GM12801 (cell line): ENCODE data around the gene TGFBI.

Experiments used
- CTCF ChIP-seq: IDR thresholded peaks from one replicate; pipeline ENCODE4 v1.5.1; 2011; ENCODE audit warnings: control low read depth; ENCODE audit not compliant: insufficient read length; ENCODE audit errors: extremely low read depth

The TGFBI gene

DNA sequence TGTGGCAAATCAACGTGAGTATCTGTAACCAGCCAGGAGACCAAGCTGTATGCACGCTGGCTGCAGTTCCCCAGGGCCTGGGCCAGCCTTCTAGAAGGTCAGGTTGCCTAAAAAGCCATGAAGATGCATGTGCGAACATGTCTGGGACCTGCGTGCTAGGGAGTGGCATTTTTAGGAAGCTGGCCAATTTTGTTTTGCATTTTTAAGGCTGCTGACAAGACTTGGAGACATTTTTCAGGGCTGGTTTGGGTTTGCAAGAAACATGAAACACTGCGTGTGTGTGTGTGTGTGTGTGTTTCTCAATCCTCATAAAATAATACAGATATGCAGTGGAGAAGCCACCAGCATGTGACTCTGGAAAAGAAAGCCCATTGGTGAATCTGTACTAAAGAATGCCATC lies 5.1 kb downstream of the TGFBI start:
- no peak for TF ChIP-seq CTCF

DNA sequence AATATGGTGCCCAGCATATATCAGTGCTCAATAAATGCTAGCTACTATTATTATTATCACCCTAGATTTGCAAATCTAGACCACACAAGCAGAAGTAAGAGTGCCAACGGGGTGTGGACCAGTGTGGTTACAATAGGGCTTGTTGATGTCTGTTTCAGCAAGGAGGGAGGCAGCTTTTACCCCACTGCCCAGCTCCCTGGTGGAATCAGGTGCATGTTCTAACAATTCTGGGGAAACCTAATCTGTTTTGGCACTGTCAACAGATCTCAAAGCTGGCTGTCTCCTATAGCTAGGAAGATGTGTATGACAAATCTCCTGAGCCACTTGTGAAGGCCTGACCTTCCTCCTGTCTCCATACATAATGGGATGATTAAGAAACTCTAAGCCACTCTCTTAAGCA lies 5.7 kb downstream of the TGFBI start:
- no peak for TF ChIP-seq CTCF

GRCh38 chr5:136034984-136035383 lies 6.2 kb downstream of the TGFBI start:
- TF ChIP-seq CTCF: no peak

DNA sequence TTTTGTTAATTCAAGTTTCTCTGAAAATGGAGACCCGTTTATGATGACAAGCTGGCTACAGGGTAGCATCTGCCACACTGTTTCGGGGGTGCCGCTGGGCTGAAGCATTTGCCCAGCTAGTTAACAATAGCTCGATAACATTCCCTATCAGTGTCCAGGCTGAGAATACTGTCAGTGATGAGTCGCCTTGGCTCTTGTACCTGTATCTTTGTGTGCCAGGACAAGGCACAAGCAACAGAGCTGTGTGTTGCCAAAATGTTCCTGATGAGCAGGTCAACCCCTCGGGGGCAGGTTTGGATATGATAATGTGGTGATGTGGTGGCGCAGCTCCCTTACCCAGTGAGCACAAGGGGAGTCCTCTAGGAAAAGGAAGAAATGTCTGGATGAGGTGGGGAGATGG lies 7.0 kb downstream of the TGFBI start:
- no peak for TF ChIP-seq CTCF

DNA sequence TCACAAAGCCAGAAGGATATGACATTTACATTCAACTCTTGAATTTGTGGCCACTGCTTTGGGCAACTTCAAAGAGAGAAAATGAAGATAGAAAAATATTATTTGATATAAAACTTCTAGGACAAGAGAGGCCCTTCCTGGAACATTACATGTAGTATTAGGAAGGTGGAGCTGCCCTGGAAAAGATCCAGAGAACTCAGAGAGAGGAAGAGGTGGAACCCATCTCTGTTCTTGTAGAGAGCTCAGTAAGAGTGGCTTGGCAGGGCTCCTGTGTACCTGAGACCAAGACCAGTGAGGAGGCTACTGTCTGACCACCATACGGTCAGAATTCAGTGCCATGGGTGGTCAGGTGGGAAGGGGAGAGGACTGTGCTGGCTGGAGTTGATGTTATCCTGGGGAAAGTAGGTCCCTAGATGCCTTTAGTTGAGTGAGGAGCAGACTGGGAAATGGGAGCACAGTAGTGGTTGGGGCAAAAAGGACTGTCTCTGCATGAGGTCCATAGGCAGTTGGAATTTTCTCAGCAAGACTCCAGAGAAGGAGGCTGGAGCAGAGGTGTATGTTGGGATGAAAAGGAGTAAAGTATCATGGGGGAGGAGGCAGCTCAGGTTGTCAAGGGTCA lies 7.6 kb downstream of the TGFBI start:
- TF ChIP-seq CTCF: no peak

GRCh38 chr5:136037001-136037705 lies 8.4 kb downstream of the TGFBI start:
- no peak for TF ChIP-seq CTCF

GRCh38 chr5:136038635-136039034 lies 9.8 kb downstream of the TGFBI start:
- no peak for TF ChIP-seq CTCF
